LHCN-M2 (cell line): ENCODE results near the gene GNAT3. TPM values are rescaled to one million over a fixed set of nuclear protein-coding genes. Genes with fewer than 3 reads are reported as not detected.

Source experiments
- DNase-seq: peaks from one replicate; pipeline ENCODE4 v3.0.0-alpha.2; 2012; ENCODE audit warnings: low read depth
- total RNA-seq: library from RNA; depleted of rRNA; stranded (reverse); fragments of >200 nt; gene quantifications from 2 replicates; pipeline ENCODE4 v1.2.3, GENCODE V29; 2014; rRNA removed

Gene GNAT3
- total RNA-seq, 1 experiment from 2014 or later, result not detected

DNA sequence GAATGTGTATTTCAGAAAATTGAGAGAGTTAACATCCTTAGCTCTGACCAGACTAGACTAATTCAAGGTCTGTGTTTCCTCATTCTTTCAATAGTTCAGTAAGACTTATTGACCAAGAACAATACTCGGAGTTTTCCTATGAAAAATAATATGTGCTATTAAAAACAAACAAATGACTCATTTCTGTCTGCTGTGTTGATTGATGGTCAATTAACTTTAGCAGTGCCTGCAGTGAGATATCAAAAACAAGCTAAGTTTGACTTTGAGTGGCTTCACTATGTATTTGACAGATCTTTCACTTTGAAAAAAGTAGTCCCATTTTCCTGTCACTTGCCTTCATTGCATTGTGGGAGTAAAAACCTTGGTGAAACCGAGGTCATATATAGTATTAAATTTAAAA is 91.0 kb downstream of the GNAT3 start:
- DNase-seq, result no peak

DNA sequence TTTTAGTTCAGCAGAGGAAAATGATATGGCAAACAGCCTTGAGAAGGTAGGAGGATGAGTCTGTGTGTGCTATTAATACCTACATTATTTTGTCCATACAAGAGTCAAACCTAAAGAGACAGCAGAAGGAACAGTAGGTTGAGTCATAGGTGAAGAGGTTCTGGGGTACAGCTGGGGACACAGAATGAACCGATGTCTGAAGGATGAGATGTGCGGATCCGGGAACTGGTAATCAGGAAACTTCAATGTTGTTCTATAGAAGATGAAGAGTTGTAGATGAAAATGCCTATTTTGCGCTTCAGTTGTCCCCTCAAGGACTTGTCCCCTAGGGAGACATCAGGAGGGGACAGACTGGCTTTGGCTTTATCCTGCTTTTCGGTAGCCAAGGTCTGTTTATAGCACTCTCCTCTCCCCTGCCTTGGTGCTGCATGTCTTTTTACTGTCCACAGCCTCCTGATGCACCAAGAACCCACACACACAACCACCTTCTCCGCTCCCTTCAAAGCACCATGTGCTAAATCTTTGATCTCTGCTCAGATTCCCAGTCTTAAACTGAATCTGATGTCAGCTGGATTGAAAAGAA is 94.6 kb downstream of the GNAT3 start:
- DNase-seq, result no peak

GRCh38 chr7:80415522-80415921 is 96.3 kb downstream of the GNAT3 start:
- peak; percentile 59 for DNase-seq

DNA sequence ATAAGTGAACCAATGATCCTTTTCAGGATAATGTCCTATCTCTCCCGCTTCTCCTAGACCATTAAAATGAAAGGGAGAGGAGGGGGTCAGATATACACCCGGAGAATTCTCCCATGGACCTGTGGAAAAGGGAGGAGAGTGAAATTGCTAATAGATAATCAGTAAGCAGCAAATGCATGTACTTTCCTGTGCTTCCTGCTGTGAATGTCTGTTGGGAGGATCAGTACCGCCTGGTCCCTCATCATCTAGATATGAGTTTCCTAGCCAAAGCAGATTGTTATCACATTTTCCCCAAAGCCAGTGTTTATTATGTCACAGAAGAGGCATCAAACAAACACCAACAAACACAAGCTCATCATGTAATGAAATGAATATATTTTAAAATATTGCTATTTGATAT is 96.8 kb downstream of the GNAT3 start:
- DNase-seq, result no peak

GRCh38 chr7:80414331-80414730 is 97.5 kb downstream of the GNAT3 start:
- no peak for DNase-seq

GRCh38 chr7:80413383-80413945 is 98.4 kb downstream of the GNAT3 start:
- DNase-seq, result no peak

GRCh38 chr7:80412842-80413241 is 99.0 kb downstream of the GNAT3 start:
- peak; percentile 53 for DNase-seq

DNA sequence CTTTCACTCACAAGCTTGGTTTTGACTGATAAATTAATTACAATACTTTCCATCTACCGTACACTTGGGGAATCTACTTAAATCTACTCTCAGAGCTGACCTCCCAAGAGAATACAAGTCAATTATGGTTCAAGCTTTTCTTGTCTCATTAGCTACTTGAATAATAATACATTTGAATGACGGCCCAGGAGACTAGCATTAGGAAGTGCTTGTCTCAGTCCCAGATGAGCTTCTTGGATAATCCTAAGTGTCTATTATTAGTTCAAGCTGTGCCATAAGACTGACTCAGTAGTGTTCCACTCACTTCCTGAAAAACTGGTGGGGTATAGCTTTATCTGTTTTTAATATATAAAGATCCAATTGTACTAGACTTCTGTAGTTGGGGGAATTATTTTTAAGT is 100.2 kb downstream of the GNAT3 start:
- no peak for DNase-seq

DNA sequence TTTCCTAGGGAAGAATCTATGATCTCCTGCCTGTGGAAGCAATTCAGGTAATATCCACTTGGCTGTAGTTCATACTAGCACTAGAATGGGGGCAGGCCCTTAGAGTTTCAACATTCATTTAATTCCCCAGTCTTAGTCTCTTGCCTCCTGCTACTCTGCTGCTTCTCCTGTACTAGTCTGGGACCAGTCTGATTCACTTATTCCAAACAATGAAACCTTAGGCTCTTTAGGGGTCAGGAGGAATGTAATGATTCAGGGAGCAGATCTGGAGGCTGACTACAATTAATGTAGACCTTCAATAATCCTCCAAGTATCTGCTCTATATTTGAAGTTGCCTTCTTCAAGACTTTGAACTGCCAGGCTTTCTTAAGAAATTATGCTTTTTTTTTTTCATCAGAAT is 101.8 kb downstream of the GNAT3 start:
- peak; percentile 65 for DNase-seq

Other genes with a start within 250 kb of the GNAT3 start
- 5.4 and 7.9 TPM in 2 replicates for gene CD36, start 126.6 kb upstream of the GNAT3 start, total RNA-seq